Airway epithelial cell (primary cell): Measurements from ENCODE around the gene LINGO1. TPM values are rescaled to one million over a fixed set of nuclear protein-coding genes. Genes with fewer than 3 reads are reported as not detected.

Experiments used
- total RNA-seq: library from RNA; depleted of rRNA; stranded (reverse); fragments of >200 nt; gene quantifications from 2 replicates; pipeline ENCODE4 v1.2.3, GENCODE V29; 2015

The LINGO1 gene, protein sequence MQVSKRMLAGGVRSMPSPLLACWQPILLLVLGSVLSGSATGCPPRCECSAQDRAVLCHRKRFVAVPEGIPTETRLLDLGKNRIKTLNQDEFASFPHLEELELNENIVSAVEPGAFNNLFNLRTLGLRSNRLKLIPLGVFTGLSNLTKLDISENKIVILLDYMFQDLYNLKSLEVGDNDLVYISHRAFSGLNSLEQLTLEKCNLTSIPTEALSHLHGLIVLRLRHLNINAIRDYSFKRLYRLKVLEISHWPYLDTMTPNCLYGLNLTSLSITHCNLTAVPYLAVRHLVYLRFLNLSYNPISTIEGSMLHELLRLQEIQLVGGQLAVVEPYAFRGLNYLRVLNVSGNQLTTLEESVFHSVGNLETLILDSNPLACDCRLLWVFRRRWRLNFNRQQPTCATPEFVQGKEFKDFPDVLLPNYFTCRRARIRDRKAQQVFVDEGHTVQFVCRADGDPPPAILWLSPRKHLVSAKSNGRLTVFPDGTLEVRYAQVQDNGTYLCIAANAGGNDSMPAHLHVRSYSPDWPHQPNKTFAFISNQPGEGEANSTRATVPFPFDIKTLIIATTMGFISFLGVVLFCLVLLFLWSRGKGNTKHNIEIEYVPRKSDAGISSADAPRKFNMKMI
- not detected in 2 replicates for total RNA-seq

DNA sequence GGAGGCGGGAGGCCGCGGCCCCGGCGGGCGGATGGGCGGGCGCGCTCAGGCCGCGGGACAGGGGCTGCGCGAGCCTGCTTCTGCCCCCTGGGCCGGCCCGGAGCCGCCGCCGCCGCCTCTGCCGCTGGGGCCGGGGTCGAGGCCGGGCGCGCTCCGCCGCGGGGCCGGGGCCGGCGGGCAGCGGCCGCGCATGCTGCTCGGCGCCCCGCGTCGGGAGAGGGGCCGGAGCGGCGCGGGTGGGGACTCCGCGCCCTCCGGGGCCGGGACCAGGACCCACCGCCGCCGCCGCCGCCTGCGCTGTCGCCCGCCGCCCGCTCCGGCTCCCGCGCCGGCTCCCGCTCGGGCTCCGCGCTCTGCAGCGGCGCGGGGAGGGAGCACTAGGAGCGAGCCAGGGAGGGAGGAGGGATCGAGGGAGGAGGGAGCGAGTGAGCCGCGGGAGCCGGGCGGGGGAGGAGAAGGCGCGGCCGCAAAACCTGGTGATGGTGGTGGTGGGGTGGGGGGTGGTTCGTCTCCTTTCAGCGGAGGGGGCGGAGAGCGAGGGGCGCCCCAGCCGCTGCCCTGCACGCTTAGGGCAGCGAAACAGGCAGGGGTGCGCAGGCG lies at the start of gene LINGO1:
Gene LINGO1 (minus strand): TSS at position 379 of the 600 bp plus-strand sequence. CDS start 597 bp downstream, outside the sequence.

Other genes with a start within 250 kb of the LINGO1 start
- 2.6 and 6.2 TPM in 2 replicates for gene PEAK1, start 212.8 kb downstream of the LINGO1 start, total RNA-seq
- 27.7 and 33.1 TPM in 2 replicates for gene HMG20A, start 212.0 kb downstream of the LINGO1 start, total RNA-seq